ENCODE results near the gene WWOX.

DNA sequence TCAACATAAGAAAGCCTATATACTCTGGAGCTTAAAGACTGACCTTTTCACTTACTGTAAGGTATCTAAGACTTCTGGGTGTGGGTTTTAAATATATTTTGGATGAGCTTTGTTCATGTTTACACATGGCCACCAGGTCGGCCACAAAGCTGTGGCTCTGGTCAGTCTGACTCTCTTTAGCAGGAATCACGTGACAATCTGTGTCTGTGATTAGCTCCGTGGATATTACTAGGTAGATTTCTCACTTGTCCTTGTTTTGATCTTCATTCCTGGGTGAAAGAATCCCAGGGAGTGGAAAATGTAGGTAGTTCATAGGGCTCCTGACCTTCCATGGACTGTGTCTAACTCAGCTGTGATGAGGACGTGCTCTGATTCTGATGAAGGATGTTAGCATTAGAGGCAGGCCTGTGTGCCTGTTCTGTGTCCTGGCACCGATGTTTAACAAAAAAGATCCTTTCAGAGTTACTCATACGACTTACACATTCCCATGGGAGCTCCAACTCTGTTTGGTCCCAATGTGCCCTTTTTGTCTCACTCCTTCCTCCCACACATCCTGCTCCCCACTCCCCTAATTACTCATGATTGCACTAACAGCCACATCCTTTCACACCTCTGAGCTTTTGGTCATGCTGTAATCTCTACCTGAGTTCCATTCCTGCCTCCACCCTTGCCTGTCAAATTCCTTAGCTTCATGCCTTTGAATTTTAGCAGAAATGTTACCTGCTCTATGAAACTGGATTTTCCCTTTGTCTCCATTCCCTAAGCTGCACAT lies 1076.0 kb downstream of the WWOX start:
- TF ChIP-seq EP300 (IDR thresholded peaks at IDR 0.05) = no peak
- TF ChIP-seq POLR2AphosphoS5 (IDR thresholded peaks at IDR 0.05) = no peak
- TF ChIP-seq, protein P1, sequence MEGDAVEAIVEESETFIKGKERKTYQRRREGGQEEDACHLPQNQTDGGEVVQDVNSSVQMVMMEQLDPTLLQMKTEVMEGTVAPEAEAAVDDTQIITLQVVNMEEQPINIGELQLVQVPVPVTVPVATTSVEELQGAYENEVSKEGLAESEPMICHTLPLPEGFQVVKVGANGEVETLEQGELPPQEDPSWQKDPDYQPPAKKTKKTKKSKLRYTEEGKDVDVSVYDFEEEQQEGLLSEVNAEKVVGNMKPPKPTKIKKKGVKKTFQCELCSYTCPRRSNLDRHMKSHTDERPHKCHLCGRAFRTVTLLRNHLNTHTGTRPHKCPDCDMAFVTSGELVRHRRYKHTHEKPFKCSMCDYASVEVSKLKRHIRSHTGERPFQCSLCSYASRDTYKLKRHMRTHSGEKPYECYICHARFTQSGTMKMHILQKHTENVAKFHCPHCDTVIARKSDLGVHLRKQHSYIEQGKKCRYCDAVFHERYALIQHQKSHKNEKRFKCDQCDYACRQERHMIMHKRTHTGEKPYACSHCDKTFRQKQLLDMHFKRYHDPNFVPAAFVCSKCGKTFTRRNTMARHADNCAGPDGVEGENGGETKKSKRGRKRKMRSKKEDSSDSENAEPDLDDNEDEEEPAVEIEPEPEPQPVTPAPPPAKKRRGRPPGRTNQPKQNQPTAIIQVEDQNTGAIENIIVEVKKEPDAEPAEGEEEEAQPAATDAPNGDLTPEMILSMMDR (IDR thresholded peaks at IDR 0.05) = no peak
- no peak for TF ChIP-seq POLR2A (IDR thresholded peaks at IDR 0.05)
